ENCODE data around the gene TSNAX. TPM values are rescaled to one million over a fixed set of nuclear protein-coding genes. Genes with fewer than 3 reads are reported as not detected.
A peak's percentile ranks its signal among the peaks of the same experiment; 100 is the strongest.
"Not testable (repeated sequence)": the region's sequence is repeated elsewhere in the genome, so short reads cannot be mapped to it uniquely, and the experiment has no call there.

The TSNAX gene
- total and polyA plus RNA-seq, 8 donors: 10.2 to 63.4 (median 23.1) TPM

DNA sequence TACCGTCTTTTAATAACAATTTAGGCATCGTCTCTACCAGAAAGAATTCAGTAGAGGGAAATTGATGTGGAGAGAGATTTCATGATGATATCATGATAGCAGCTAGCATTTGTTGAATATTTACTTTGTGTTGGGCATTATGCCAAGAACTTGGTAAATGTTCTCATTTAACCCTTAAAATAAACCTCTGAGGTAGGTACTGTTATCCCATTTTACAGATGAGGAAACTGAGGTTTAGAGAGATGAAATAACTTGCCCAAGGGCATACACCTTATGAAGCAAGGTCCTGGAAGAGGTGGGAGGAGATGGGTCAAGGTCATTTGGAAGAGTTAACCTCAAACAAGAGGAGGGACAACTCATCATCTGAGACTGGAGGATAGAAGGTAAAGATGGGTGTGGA, 34.8 kb downstream of the TSNAX start:
- Histone ChIP-seq H3K9me3 (no peaks in the 10 kb centered on the region), H3K27ac (no peak overlapping the region), H3K27me3 (no peaks in the 10 kb centered on the region), H3K36me3 (peaks cover 0 to 51% (median 49%) of the 10 kb centered on the region in 4 donors), H3K4me3 (no peak overlapping the region), H3K4me1 (peaks cover 0 to 5% (median under 1%) of the 10 kb centered on the region in 4 donors)
- TF ChIP-seq EP300 (IDR thresholded peaks at IDR 0.05) (no peak), POLR2A (IDR thresholded peaks at IDR 0.05) (no peak), POLR2AphosphoS5 (IDR thresholded peaks at IDR 0.05) (no peak)
- TF ChIP-seq, protein P1, sequence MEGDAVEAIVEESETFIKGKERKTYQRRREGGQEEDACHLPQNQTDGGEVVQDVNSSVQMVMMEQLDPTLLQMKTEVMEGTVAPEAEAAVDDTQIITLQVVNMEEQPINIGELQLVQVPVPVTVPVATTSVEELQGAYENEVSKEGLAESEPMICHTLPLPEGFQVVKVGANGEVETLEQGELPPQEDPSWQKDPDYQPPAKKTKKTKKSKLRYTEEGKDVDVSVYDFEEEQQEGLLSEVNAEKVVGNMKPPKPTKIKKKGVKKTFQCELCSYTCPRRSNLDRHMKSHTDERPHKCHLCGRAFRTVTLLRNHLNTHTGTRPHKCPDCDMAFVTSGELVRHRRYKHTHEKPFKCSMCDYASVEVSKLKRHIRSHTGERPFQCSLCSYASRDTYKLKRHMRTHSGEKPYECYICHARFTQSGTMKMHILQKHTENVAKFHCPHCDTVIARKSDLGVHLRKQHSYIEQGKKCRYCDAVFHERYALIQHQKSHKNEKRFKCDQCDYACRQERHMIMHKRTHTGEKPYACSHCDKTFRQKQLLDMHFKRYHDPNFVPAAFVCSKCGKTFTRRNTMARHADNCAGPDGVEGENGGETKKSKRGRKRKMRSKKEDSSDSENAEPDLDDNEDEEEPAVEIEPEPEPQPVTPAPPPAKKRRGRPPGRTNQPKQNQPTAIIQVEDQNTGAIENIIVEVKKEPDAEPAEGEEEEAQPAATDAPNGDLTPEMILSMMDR (IDR thresholded peaks at IDR 0.05): no peak
- WGBS, 5 donors: 63 to 78% (median 71%) methylated on average over 2 of the region's 2 CpGs
- intact Hi-C loops (cut with DNase I; ENCODE audit: low total_unique reads): no loop called here
- no peak for DNase-seq

DNA sequence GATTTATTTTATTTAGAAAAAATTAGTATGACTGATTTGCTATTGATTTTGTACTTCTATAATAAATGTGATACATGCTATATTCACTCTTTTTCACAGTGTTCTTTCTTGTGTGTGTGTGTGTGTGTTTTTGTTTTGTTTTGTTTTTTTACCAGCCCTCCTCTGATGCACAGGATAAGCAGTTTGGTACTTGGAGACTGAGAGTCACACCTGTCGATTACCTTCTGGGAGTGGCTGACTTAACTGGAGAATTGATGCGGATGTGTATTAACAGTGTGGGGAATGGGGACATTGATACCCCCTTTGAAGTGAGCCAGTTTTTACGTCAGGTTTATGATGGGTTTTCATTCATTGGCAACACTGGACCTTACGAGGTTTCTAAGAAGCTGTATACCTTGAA, 35.9 kb downstream of the TSNAX start:
- Histone ChIP-seq H3K4me1 (peaks cover 0 to 5% (median 0%) of the 10 kb centered on the region in 4 donors), H3K27ac (no peak overlapping the region), H3K4me3 (no peak overlapping the region), H3K36me3 (peaks cover 0 to 60% (median 50%) of the 10 kb centered on the region in 4 donors), H3K9me3 (no peaks in the 10 kb centered on the region), H3K27me3 (no peaks in the 10 kb centered on the region)
- WGBS, 5 donors: 95 to 99% (median 96%) methylated on average over 4 of the region's 4 CpGs
- intact Hi-C loops (cut with DNase I; ENCODE audit: low total_unique reads): no loop called here
- no peak for DNase-seq
- no peak for TF ChIP-seq POLR2A (IDR thresholded peaks at IDR 0.05)
- TF ChIP-seq, protein P1 (IDR thresholded peaks at IDR 0.05): no peak
- TF ChIP-seq EP300 (IDR thresholded peaks at IDR 0.05): no peak
- TF ChIP-seq POLR2AphosphoS5 (IDR thresholded peaks at IDR 0.05): no peak

DNA sequence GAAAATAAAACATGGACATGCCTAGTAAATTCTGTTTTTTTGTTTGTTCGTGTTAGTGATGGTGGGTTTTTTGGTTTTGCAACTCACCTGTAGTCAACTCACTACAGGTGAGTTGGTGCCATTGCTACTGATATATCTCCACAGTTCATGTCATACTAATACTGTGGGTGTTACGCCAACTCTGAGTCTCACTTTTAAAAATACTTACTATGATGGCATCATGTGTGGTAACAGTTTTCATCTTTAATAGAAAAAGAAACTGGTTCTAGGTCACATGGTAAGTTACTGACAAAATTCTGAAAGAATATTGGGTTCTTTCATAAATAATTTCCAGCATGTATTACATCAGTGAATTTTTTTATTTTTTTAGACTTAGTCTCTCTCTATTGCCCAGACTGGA, 38.0 kb downstream of the TSNAX start:
- intact Hi-C loops (cut with DNase I; ENCODE audit: low total_unique reads): no loop called here
- no peak overlapping the region for H3K4me3 ChIP-seq
- TF ChIP-seq EP300 (IDR thresholded peaks at IDR 0.05): no peak
- no peak for TF ChIP-seq POLR2A (IDR thresholded peaks at IDR 0.05)
- TF ChIP-seq POLR2AphosphoS5 (IDR thresholded peaks at IDR 0.05): no peak
- TF ChIP-seq, protein P1 (IDR thresholded peaks at IDR 0.05): no peak
- H3K4me1 ChIP-seq: peaks cover 0 to 5% (median 0%) of the 10 kb centered on the region in 4 donors
- H3K36me3 ChIP-seq: peaks cover 0 to 53% (median 44%) of the 10 kb centered on the region in 4 donors
- WGBS, 5 donors: 92 to 100% (median 97%) methylated on average over 2 of the region's 2 CpGs
- H3K27ac ChIP-seq: no peak overlapping the region
- H3K27me3 ChIP-seq: no peaks in the 10 kb centered on the region
- DNase-seq: no peak
- H3K9me3 ChIP-seq: no peaks in the 10 kb centered on the region

DNA sequence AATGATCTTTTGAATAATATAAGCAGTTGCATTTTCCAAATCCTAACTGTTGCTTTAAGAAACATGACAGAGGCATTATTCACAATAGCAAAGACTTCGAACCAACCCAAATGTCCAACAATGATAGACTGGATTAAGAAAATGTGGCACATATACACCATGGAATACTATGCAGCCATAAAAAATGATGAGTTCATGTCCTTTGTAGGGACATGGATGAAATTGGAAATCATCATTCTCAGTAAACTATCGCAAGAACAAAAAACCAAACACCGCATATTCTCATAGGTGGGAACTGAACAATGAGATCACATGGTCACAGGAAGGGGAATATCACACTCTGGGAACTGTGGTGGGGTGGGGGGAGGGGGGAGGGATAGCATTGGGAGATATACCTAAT, 41.8 kb downstream of the TSNAX start:
- H3K27me3 ChIP-seq; H3K9me3 ChIP-seq; H3K4me1 ChIP-seq; H3K4me3 ChIP-seq; DNase-seq; H3K27ac ChIP-seq; intact Hi-C loops (cut with DNase I; ENCODE audit: low total_unique reads): not testable (repeated sequence)
- peaks cover 0 to 26% (median 20%) of the 10 kb centered on the region in 4 donors for H3K36me3 ChIP-seq
- WGBS, 5 donors: 94 to 100% (median 95%) methylated on average over 3 of the region's 3 CpGs

DNA sequence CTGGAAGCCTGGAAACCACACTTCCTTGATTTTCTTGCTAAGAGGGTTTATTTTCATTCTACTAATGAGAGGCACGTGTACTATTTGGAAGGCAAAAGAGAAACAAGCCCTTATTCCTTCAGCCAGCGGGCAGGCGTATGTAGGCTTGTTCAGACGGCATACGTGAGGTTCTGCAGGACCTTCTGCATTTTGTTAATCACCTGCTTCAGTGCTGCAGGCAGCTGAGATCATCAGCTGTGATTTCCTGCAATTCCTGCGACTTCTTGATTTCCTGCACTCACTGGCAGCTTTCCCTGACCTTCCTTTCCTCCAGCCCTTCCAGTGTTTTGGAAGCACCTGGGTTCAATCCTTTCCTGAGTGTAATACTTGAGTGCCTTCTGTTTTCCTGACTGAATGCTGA, 43.4 kb downstream of the TSNAX start:
- Histone ChIP-seq H3K27ac (no peak overlapping the region), H3K4me3 (no peak overlapping the region), H3K4me1 (no peaks in the 10 kb centered on the region), H3K36me3 (peaks cover 0 to 15% (median 8%) of the 10 kb centered on the region in 4 donors), H3K27me3 (no peaks in the 10 kb centered on the region), H3K9me3 (no peaks in the 10 kb centered on the region)
- 78 to 87% (median 84%) methylated on average over 6 of the region's 6 CpGs for WGBS, 5 donors
- TF ChIP-seq, protein P1 (IDR thresholded peaks at IDR 0.05): no peak
- no peak for TF ChIP-seq POLR2A (IDR thresholded peaks at IDR 0.05)
- TF ChIP-seq EP300 (IDR thresholded peaks at IDR 0.05): no peak
- TF ChIP-seq POLR2AphosphoS5 (IDR thresholded peaks at IDR 0.05): no peak
- intact Hi-C loops (cut with DNase I; ENCODE audit: low total_unique reads): no loop called here
- DNase-seq: peak in 1 of 2 donors; percentile 46
